Neural cell (in vitro differentiated cells): ENCODE data around the gene DOCK10. TPM values are rescaled to one million over a fixed set of nuclear protein-coding genes. Genes with fewer than 3 reads are reported as not detected.

Experiments used
- H2AFZ ChIP-seq: fragments of 200-600, 300-800 bp; sonication (generic), shearing (Covaris generic); 2 replicates; pipeline ENCODE4 v1.6.0; 2014; ENCODE audit warnings: low read depth, mild to moderate bottlenecking, antibody characterized with exemption, low read length, moderate library complexity
- H3F3A ChIP-seq: fragments of 200-600 bp; shearing (Covaris generic); 2 replicates; pipeline ENCODE4 v1.6.1; 2016; ENCODE audit warnings: mild to moderate bottlenecking, moderate library complexity, mixed read lengths, antibody characterized with exemption, low read length; ENCODE audit not compliant: insufficient read depth, poor library complexity, severe bottlenecking
- H3K27ac ChIP-seq: fragments of 200-600, 300-800 bp; sonication (generic), shearing (Covaris generic); 2 replicates; pipeline ENCODE4 v1.5.1; 2014; ENCODE audit warnings: mild to moderate bottlenecking, low read length, moderate library complexity
- H3K27me3 ChIP-seq: fragments of 300-800, 200-600 bp; sonication (generic), shearing (Covaris generic); 2 replicates; pipeline ENCODE4 v1.6.0; 2014; ENCODE audit warnings: mild to moderate bottlenecking, low read depth, low read length, moderate library complexity; ENCODE audit not compliant: insufficient read depth
- H3K36me3 ChIP-seq: fragments of 300-800, 200-600 bp; sonication (generic), shearing (Covaris generic); 2 replicates; pipeline ENCODE4 v1.5.1; 2014; ENCODE audit warnings: mild to moderate bottlenecking, antibody characterized with exemption, low read length, moderate library complexity; ENCODE audit not compliant: insufficient read depth
- H3K4me2 ChIP-seq: fragments of 300-800, 200-600 bp; sonication (generic), shearing (Covaris generic); 2 replicates; pipeline ENCODE4 v1.6.0; 2014; ENCODE audit warnings: mild to moderate bottlenecking, low read length
- H3K4me3 ChIP-seq: fragments of 300-800, 200-600 bp; sonication (generic), shearing (Covaris generic); 2 replicates; pipeline ENCODE4 v1.5.1; 2014; ENCODE audit warnings: mild to moderate bottlenecking, low read length, moderate library complexity
- H3K79me2 ChIP-seq: fragments of 200-600 bp; shearing (Covaris generic); replicated peaks from 2 replicates; pipeline ENCODE4 v1.6.0; 2014; ENCODE audit warnings: mild to moderate bottlenecking, low read length, moderate library complexity; ENCODE audit not compliant: insufficient read depth
- H3K9ac ChIP-seq: fragments of 300-800, 200-600 bp; sonication (generic), shearing (Covaris generic); 2 replicates; pipeline ENCODE4 v1.6.1; 2016; ENCODE audit warnings: mild to moderate bottlenecking, low read length, mixed read lengths
- H3K9me2 ChIP-seq: fragments of 200-600 bp; shearing (Covaris generic); 2 replicates; pipeline ENCODE4 v1.6.1; 2016; ENCODE audit warnings: mild to moderate bottlenecking, low read length, mixed read lengths; ENCODE audit not compliant: insufficient read depth
- H3K9me3 ChIP-seq: fragments of 200-600, 300-800 bp; sonication (generic), shearing (Covaris generic); 2 replicates; pipeline ENCODE4 v1.6.1; 2016; ENCODE audit warnings: mild to moderate bottlenecking, mixed run types, low read length, moderate library complexity, mixed read lengths
- H4K20me1 ChIP-seq: fragments of 200-600 bp; shearing (Covaris generic); 2 replicates; pipeline ENCODE4 v1.6.1; 2016; ENCODE audit warnings: mild to moderate bottlenecking, mixed run types; ENCODE audit not compliant: insufficient read depth
- CTCF ChIP-seq: fragments of 450-650 bp; IDR thresholded peaks from 2 replicates; pipeline ENCODE4 v1.5.1; 2014; ENCODE audit warnings: antibody characterized with exemption, mild to moderate bottlenecking, moderate library complexity; ENCODE audit not compliant: poor library complexity, severe bottlenecking
- EP300 ChIP-seq: fragments of 450-650 bp; conservative IDR thresholded peaks from 2 replicates; pipeline ENCODE4 v1.6.1; 2014; ENCODE audit warnings: antibody characterized with exemption, mild to moderate bottlenecking, moderate library complexity; ENCODE audit not compliant: poor library complexity, severe bottlenecking
- EZH2 ChIP-seq: fragments of 200-600, 300-800 bp; shearing (Covaris generic), sonication (generic); IDR thresholded peaks from 2 replicates; pipeline ENCODE4 v1.6.1; 2014; ENCODE audit warnings: antibody characterized with exemption, low read length, borderline replicate concordance, mild to moderate bottlenecking; ENCODE audit not compliant: insufficient read depth, poor library complexity, severe bottlenecking
- MXI1 ChIP-seq: fragments of 450-650 bp; conservative IDR thresholded peaks from 2 replicates; pipeline ENCODE4 v1.6.1; 2014; ENCODE audit warnings: antibody characterized with exemption, mild to moderate bottlenecking; ENCODE audit not compliant: poor library complexity, severe bottlenecking
- POLR2AphosphoS5 ChIP-seq: IDR thresholded peaks from 2 replicates; pipeline ENCODE4 v1.6.1; 2012
- RAD21 ChIP-seq: fragments of 450-650 bp; conservative IDR thresholded peaks from 2 replicates; pipeline ENCODE4 v1.6.1; 2014; ENCODE audit warnings: antibody characterized with exemption, mild to moderate bottlenecking, moderate library complexity
- REST ChIP-seq: IDR thresholded peaks from 2 replicates; pipeline ENCODE4 v1.6.1; 2012; ENCODE audit warnings: borderline replicate concordance
- SMC3 ChIP-seq: fragments of 450-650 bp; conservative IDR thresholded peaks from 2 replicates; pipeline ENCODE4 v1.6.1; 2014; ENCODE audit warnings: antibody characterized with exemption, mild to moderate bottlenecking, moderate library complexity; ENCODE audit not compliant: poor library complexity
- TAF1 ChIP-seq: IDR thresholded peaks from 2 replicates; pipeline ENCODE4 v1.6.1; 2012; ENCODE audit warnings: low read depth
- polyA plus RNA-seq: library from polyadenylated mRNA; depleted of rRNA; stranded (reverse); fragments of >200 nt; gene quantifications from 2 replicates; pipeline ENCODE4 v1.2.3, GENCODE V29; 2014
- small RNA-seq, 3 experiments: library from RNA; depleted of rRNA; stranded (forward); fragments of <200 nt; gene quantifications; one replicate each; pipeline ENCODE3, GENCODE V24; 2012

The DOCK10 gene
- polyA plus RNA-seq, 1 donor from 2014 or later: 0.37 TPM

DNA sequence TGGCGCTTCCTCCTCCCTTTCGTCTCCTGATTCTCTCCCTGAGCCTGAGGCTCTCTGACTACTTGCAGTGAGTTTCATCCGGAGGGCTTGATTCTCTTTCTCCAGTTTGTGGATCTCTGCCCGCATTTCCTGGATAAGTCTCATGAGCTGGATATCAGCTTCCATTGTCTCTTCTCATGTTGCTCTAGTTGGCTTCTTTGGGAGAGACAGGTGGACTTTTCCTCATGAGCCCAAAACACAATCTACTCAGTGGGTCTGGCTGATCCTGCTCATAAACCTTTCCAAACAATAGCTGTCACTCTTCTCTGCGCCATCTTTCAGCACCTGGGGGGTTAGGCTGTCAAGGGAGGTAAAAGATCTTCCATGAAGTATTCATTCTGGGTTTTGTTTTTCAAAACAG, 326.1 kb downstream of the DOCK10 start, which contains the start of gene CCDC195:
Gene CCDC195, minus strand, starts transcription at position 165 of the 400 bp plus-strand sequence. Its CDS starts 0 bp downstream, at position 165.
- TF ChIP-seq RAD21 (no peak), REST (no peak), EZH2 (no peak), CTCF (no peak), POLR2AphosphoS5 (no peak), EP300 (no peak), MXI1 (no peak), SMC3 (no peak), TAF1 (no peak)
- Histone ChIP-seq H3K36me3 (no peaks in the 10 kb centered on the region), H3K9me3 (no peaks in the 10 kb centered on the region), H3K9me2 (no peaks in the 10 kb centered on the region), H3K4me2 (no peak within 1 kb of the TSS), H3K4me3 (no peak within 1 kb of the TSS), H3K79me2 (no peaks in the 10 kb centered on the region), H3F3A (no peaks in the 10 kb centered on the region), H3K27me3 (no peaks in the 10 kb centered on the region), H2AFZ (no peak within 1 kb of the TSS), H3K27ac (no peak within 1 kb of the TSS), H3K9ac (no peak within 1 kb of the TSS), H4K20me1 (no peaks in the 10 kb centered on the region)

Small RNAs within 50 kb of the gene (small RNA-seq; reads per million reads assigned to genes)
- 0 reads per million in 3 experiments for gene MIR4439
